Measurements from ENCODE around the gene RITA1. TPM values are rescaled to one million over a fixed set of nuclear protein-coding genes. Genes with fewer than 3 reads are reported as not detected.

Gene RITA1
- total RNA-seq, 1 experiment from 2014 or later, result 38.0 TPM

Other genes starting within 250 kb of the RITA1 start
- gene OAS3, start 247.2 kb upstream of the RITA1 start, total RNA-seq (2014; rRNA removed), result 9.8 and 13.8 TPM in 2 replicates
- gene OAS2, start 207.2 kb upstream of the RITA1 start, total RNA-seq (2014; rRNA removed), result 2.9 and 9.9 TPM in 2 replicates
- 0.11 TPM in 1 of 2 replicates, not detected in the other for gene DTX1, start 129.0 kb upstream of the RITA1 start, total RNA-seq (2014; rRNA removed)
- gene RASAL1, start 50.0 kb upstream of the RITA1 start, total RNA-seq (2014; rRNA removed), result not detected in 2 replicates
- gene CFAP73, start 36.0 kb upstream of the RITA1 start, total RNA-seq (2014; rRNA removed), result not detected in 2 replicates
- gene DDX54, start 243 bp upstream of the RITA1 start, total RNA-seq (2014; rRNA removed), result 58.7 and 74.3 TPM in 2 replicates
- 17.8 and 21.4 TPM in 2 replicates for gene TPCN1, start 35.7 kb downstream of the RITA1 start, total RNA-seq (2014; rRNA removed)
- 5.7 and 8.6 TPM in 2 replicates for gene SLC8B1, start 149.4 kb downstream of the RITA1 start, total RNA-seq (2014; rRNA removed)
- 21.7 and 32.0 TPM in 2 replicates for gene PLBD2, start 172.9 kb downstream of the RITA1 start, total RNA-seq (2014; rRNA removed)
- not detected in 2 replicates for gene SDS, start 218.2 kb downstream of the RITA1 start, total RNA-seq (2014; rRNA removed)
- gene SDSL, start 236.7 kb downstream of the RITA1 start, total RNA-seq (2014; rRNA removed), result 6.5 and 8.3 TPM in 2 replicates

Data from LHCN-M2 (cell line).